PC-9 (cell line): ENCODE results near the gene FGFR2. TPM values are rescaled to one million over a fixed set of nuclear protein-coding genes. Genes with fewer than 3 reads are reported as not detected.

Source experiments
- BruUV-seq: library from RNA; stranded (reverse); fragments of 400-500 nt; replicated peaks from 2 replicates; lab custom pipeline; 2021; lab: Mats Ljungman, UMichigan
- CTCF ChIA-PET: fragments of 300-600 bp; sonication (Branson Sonifier 250); formaldehyde crosslinking; loops from one replicate; lab custom pipeline; 2022; ENCODE audit warnings: antibody characterized with exemption; lab: Charles Lee
- POLR2A ChIA-PET: fragments of 300-600 bp; sonication (Branson Sonifier 250); formaldehyde crosslinking; loops from one replicate; lab custom pipeline; 2022; ENCODE audit warnings: antibody characterized with exemption; ENCODE audit not compliant: unreplicated experiment; lab: Charles Lee
- DNase-seq, 2 experiments: peaks; one replicate each; pipeline versions ENCODE4 v3.0.0 to v3.0.0-alpha.2; 2015 to 2022; ENCODE audit warnings: mixed read lengths in 1 of 2
- H2AFZ ChIP-seq: fragments of 200-600 bp; sonication (generic); 2 replicates; pipeline ENCODE4 v1.8.1; 2017; ENCODE audit warnings: antibody characterized with exemption
- H3F3A ChIP-seq: fragments of 200-600 bp; sonication (generic); 2 replicates; pipeline ENCODE4 v1.8.1; 2017; ENCODE audit warnings: antibody characterized with exemption, mild to moderate bottlenecking, low read depth; ENCODE audit not compliant: insufficient read depth
- H3K27ac ChIP-seq: fragments of 200-600 bp; sonication (generic); 2 replicates; pipeline ENCODE4 v1.6.1; 2016; ENCODE audit warnings: mixed run types
- H3K27me3 ChIP-seq: fragments of 200-600 bp; sonication (generic); 2 replicates; pipeline ENCODE4 v1.6.1; 2016; ENCODE audit warnings: low read depth, mixed run types; ENCODE audit not compliant: insufficient read depth
- H3K36me3 ChIP-seq: fragments of 200-600 bp; sonication (generic); 2 replicates; pipeline ENCODE4 v1.6.1; 2016; ENCODE audit warnings: low read depth, mixed run types
- H3K4me1 ChIP-seq: fragments of 200-600 bp; sonication (generic); replicated peaks from 2 replicates; pipeline ENCODE4 v1.6.1; 2016; ENCODE audit warnings: mixed run types; ENCODE audit not compliant: insufficient read depth
- H3K4me2 ChIP-seq: fragments of 200-600 bp; sonication (generic); 2 replicates; pipeline ENCODE4 v1.6.1; 2017; ENCODE audit warnings: mixed run types
- H3K4me3 ChIP-seq: fragments of 200-600 bp; sonication (generic); 2 replicates; pipeline ENCODE4 v1.6.1; 2016; ENCODE audit warnings: mixed run types
- H3K79me2 ChIP-seq: fragments of 200-600 bp; sonication (generic); 2 replicates; pipeline ENCODE4 v1.6.1; 2017; ENCODE audit warnings: low read depth, mixed run types
- H3K9me2 ChIP-seq: fragments of 200-600 bp; sonication (generic); 2 replicates; pipeline ENCODE4 v1.8.1; 2017; ENCODE audit warnings: mild to moderate bottlenecking; ENCODE audit not compliant: insufficient read depth
- H3K9me3 ChIP-seq: fragments of 200-600 bp; sonication (generic); 2 replicates; pipeline ENCODE4 v1.8.1; 2016; ENCODE audit warnings: low read depth; ENCODE audit not compliant: insufficient read depth
- H4K20me1 ChIP-seq: fragments of 200-600 bp; sonication (generic); 2 replicates; pipeline ENCODE4 v1.8.1; 2017; ENCODE audit not compliant: insufficient read depth
- CTCF ChIP-seq: fragments of 200-600 bp; sonication (generic); conservative IDR thresholded peaks from 2 replicates; pipeline ENCODE4 v1.6.1; 2017; ENCODE audit warnings: mixed run types, antibody characterized with exemption, mild to moderate bottlenecking, moderate library complexity
- EZH2 ChIP-seq: fragments of 200-600 bp; sonication (generic); IDR thresholded peaks from 2 replicates; pipeline ENCODE4 v1.8.0; 2017; ENCODE audit warnings: antibody characterized with exemption, low read depth
- intact Hi-C: fragments of 100-400 bp; cut with micrococcal nuclease; formaldehyde crosslinking; loops from one replicate; pipeline ENCODE4 v1.10.0; 2022; ENCODE audit not compliant: unreplicated experiment
- total RNA-seq: library from RNA; stranded (reverse); gene quantifications from 2 replicates; pipeline ENCODE4 v1.2.3, GENCODE V29; 2021

The FGFR2 gene
- total RNA-seq, 1 experiment from 2014 or later: not detected

DNA sequence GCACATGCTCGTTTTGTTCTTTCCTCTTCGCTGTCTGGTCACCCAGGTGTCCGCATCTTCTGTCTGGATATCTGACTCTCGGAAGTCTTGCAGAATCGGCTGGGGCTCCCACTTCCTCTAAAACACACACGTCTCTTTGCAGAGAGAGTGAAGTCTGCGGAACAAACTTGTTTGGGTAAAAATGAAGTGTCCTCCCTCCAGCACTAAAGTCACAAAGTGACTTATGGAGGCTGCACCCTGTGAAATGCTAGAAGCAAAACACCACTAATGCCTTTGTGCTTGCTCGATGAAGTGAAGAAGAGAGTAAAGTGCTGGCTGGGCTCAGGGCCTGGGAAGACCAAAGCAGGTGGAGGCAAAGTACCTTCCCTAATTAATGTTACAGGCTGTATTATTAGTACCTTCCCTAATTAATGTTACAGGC is 71.4 kb downstream of the FGFR2 start:
- CTCF ChIA-PET: interaction anchor here (0.6 kb wide), 1 partner anchor 394 kb away, joined by 3 read pairs; no protein-coding TSS in a partner anchor
- POLR2A ChIA-PET: no interaction called here
- intact Hi-C loops: no loop called here
- Histone ChIP-seq H4K20me1 (no peaks in the 10 kb centered on the region), H3K36me3 (no peaks in the 10 kb centered on the region), H3K27me3 (peaks cover 82% of the 10 kb centered on the region), H3K4me3 (no peak overlapping the region), H3K4me2 (no peak overlapping the region), H3K9me2 (no peaks in the 10 kb centered on the region), H2AFZ (no peak overlapping the region), H3K27ac (no peak overlapping the region), H3F3A (no peaks in the 10 kb centered on the region), H3K79me2 (no peaks in the 10 kb centered on the region), H3K9me3 (no peaks in the 10 kb centered on the region), H3K4me1 (no peaks in the 10 kb centered on the region)
- TF ChIP-seq CTCF: no peak
- TF ChIP-seq EZH2: no peak
- BruUV-seq: no TSS peak
- DNase-seq: no peak

DNA sequence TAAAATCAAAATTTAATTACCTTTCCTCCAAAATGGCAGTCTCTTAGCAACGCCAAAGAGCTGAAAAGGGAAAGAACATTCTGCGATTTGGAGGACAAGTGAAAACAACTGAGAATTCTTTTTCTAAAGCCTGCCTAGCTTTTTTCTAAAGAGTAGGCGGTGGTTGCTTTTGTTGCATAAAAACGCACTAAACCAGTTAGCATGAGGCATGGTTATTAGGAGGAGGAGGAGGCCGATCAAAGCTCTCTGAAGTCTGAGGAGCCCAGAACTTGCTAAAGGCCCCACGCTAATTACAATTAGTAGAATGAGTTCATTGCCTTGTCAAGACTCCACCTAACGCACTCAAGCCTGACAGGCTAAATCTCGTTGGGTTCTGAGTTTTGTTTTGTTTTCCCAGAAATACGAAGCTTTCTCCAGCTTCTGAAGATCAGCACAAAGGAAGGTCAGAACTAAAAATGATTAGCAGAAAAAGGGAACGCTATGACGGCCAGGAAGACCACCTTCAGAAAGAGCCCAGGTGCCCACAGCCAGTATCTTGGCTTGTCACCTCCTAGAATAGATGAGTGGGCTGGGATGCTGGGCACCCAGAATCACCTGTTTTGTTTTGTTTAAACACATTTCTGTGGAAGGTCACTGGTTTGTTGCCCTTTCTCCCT is 72.0 kb downstream of the FGFR2 start:
- no peak for DNase-seq
- H3K27me3 ChIP-seq: peaks cover 77% of the 10 kb centered on the region
- H3K9me2 ChIP-seq: no peaks in the 10 kb centered on the region
- intact Hi-C loops: no loop called here
- H4K20me1 ChIP-seq: no peaks in the 10 kb centered on the region
- H2AFZ ChIP-seq: no peak overlapping the region
- POLR2A ChIA-PET: no interaction called here
- H3K9me3 ChIP-seq: no peaks in the 10 kb centered on the region
- no peaks in the 10 kb centered on the region for H3F3A ChIP-seq
- CTCF ChIA-PET: interaction anchor here (0.6 kb wide), 1 partner anchor 395 kb away, joined by 3 read pairs; no protein-coding TSS in a partner anchor
- no peak overlapping the region for H3K4me3 ChIP-seq
- H3K36me3 ChIP-seq: no peaks in the 10 kb centered on the region
- no peak for TF ChIP-seq CTCF
- no peak for TF ChIP-seq EZH2
- H3K79me2 ChIP-seq: no peaks in the 10 kb centered on the region
- H3K4me1 ChIP-seq: no peaks in the 10 kb centered on the region
- H3K27ac ChIP-seq: no peak overlapping the region
- no TSS peak for BruUV-seq
- no peak overlapping the region for H3K4me2 ChIP-seq

- POLR2A ChIA-PET: no interaction called here
- no peaks in the 10 kb centered on the region for H3K79me2 ChIP-seq
Measured at GRCh38 chr10:121525251-121526134, 72.8 kb downstream of the FGFR2 start.

More at GRCh38 chr10:121525251-121526134, 72.8 kb downstream of the FGFR2 start:
- Histone ChIP-seq H3K4me2 (no peak overlapping the region), H4K20me1 (no peaks in the 10 kb centered on the region), H3K27ac (no peak overlapping the region), H3K9me3 (no peaks in the 10 kb centered on the region), H3F3A (no peaks in the 10 kb centered on the region), H3K4me3 (no peak overlapping the region), H3K36me3 (no peaks in the 10 kb centered on the region), H3K4me1 (no peaks in the 10 kb centered on the region), H3K27me3 (peaks cover 77% of the 10 kb centered on the region), H3K9me2 (no peaks in the 10 kb centered on the region), H2AFZ (no peak overlapping the region)
- CTCF ChIA-PET: no interaction called here
- TF ChIP-seq CTCF (no peak), EZH2 (no peak)
- BruUV-seq: no TSS peak
- intact Hi-C loops: no loop called here
- DNase-seq: no peak
